DLD1 (cell line): Measurements from ENCODE around the gene UGT1A5.

Experiments
- in situ Hi-C: cut with HindIII; loops from 2 replicates; pipeline ENCODE4 v1.10.0; 2017; ENCODE audit warnings: low sequenced_read_pairs

UGT1A5 gene

DNA sequence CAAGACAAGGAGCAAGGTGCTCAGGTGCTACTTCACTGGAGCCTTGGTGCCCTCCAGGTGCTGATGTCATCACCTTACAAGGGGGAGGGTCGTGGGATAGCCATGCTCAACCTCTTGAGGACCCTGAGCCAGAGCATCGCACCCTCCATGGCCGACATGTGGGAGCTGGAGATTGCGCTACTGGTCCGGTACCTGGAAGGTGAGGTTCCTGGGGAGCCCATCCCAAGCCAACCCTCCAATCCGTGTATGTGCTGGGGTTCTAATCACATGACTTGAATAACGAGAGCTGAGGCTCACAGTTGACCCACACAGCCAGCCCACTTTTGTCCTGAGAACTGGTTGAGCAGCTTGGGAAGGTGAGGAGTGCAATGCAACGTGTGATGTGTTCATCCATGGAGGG is 91.3 kb downstream of the UGT1A5 start:
- in situ Hi-C loops: no loop called here

GRCh38 chr2:233807215-233807865 is 94.6 kb downstream of the UGT1A5 start:
- in situ Hi-C loops: no loop called here

- in situ Hi-C loops: no loop called here
These were observed 95.5 kb downstream of the UGT1A5 start for GRCh38 chr2:233807966-233808935.

GRCh38 chr2:233810385-233810784 is 97.7 kb downstream of the UGT1A5 start:
- in situ Hi-C loops: no loop called here

- in situ Hi-C loops: no loop called here
These were observed 98.4 kb downstream of the UGT1A5 start for GRCh38 chr2:233811087-233811486.

- in situ Hi-C loops: no loop called here
These were observed 99.0 kb downstream of the UGT1A5 start for GRCh38 chr2:233811732-233812131.

GRCh38 chr2:233813236-233814055 is 100.7 kb downstream of the UGT1A5 start:
- in situ Hi-C loops: no loop called here

- in situ Hi-C loops: no loop called here
These were observed 101.5 kb downstream of the UGT1A5 start for GRCh38 chr2:233814056-233814835.

DNA sequence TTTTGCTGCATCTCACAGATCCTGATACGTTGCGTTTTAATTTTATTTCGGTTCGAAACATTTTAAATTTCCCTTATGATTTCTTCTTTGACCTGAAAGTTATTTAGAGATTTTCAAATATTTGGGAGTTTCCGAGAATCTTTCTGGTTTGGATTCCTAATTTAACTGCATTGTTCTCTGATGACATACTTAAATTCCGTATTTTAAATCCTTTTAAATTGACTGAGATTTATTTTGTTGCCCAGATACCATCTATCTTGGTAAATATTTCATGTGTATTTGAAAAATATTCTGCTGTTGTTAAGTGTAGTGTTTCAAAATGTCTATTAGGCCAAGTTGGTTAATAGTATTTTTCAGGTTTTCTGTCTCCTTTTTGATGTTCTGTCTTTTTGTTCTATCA is 103.2 kb downstream of the UGT1A5 start:
- in situ Hi-C loops: no loop called here

GRCh38 chr2:233816334-233816733 is 103.6 kb downstream of the UGT1A5 start:
- in situ Hi-C loops: no loop called here

DNA sequence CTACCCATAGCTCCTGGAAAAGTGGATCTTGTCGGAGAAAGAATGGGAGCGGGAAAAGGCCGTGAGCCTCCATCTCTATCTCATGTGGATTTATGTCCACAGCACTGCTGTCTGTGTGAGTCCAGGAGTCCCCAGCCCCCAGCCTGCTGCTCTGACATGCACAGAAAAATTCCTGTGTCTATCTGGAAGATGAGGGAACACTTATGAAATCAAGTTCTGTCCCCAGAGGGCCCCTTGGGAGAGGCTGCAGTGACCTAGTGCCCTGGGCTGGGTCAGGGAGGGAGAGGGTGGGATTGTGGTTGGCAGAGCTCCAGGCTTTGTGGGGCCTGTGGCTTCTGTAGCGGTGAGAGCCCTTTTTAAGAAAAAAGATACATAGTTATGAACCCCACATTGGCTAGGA is 104.1 kb downstream of the UGT1A5 start:
- in situ Hi-C loops: no loop called here

GRCh38 chr2:233817361-233817911 is 104.7 kb downstream of the UGT1A5 start:
- in situ Hi-C loops: no loop called here

GRCh38 chr2:233817995-233818638 is 105.4 kb downstream of the UGT1A5 start:
- in situ Hi-C loops: no loop called here

DNA sequence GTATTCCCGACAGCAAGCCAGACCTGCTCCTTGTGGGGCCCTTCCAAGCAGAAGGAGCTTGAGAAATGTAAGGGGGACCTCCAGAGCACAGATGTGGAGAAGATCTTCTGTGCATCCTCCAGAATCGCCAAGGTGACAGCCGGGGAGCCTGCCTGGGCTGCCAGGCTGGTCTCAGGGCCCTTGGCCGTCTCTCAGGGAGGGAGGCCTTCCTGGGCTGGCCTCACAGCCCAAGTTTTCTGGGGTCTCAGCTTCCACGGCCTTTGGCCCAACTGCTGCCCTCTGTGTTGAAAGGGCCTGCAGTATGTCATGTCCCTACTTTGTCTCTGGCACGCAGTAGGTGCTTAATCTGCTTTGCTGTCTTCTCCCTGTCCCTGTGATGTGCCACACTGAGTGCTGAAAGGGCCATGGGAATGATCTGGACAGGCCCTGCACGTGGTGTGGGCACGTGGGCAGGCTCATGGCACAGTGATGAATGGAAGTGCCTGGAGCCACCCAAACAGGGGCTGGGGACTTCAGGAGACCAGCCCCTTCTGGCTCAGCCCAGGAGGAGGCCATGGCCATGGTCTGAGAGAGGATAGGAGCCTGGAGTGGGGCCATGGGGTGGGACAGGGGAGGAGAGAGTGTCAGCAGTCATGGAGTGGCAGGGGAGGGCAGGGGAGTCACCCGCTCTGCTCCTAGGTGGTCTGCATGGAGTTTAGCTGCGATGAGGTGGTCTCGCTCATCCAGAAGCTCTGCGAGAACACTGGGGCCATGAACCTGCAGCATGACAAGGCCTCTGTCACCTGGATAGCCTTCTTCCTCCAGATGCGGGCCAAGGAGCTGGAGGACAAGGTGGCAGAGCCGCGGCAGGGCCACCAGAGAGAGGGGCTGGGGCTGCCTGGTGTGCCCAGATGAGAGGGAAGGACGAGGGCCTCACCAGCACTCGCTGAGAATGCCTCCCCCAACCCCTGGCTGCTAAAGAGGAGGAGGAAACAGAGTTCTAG is 106.2 kb downstream of the UGT1A5 start:
- in situ Hi-C loops: no loop called here

- in situ Hi-C loops: no loop called here
These were observed 107.4 kb downstream of the UGT1A5 start for GRCh38 chr2:233819884-233820773.

DNA sequence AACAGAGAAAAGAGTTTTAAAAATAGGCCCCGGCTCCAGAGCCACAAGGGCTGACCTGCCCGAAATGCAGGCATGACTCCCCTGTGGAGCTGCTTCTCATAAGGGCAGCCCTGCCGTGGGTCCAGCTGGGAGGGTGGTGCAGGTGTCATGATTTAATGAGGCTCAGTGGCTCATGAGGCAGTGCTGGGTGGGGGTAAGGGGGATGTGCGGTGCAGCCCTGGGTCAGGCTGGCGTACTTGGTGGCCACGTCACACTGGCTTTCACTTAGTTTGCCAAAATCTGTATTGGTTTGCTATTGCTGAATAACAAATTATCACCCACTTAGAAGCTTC is 108.0 kb downstream of the UGT1A5 start:
- in situ Hi-C loops: no loop called here

DNA sequence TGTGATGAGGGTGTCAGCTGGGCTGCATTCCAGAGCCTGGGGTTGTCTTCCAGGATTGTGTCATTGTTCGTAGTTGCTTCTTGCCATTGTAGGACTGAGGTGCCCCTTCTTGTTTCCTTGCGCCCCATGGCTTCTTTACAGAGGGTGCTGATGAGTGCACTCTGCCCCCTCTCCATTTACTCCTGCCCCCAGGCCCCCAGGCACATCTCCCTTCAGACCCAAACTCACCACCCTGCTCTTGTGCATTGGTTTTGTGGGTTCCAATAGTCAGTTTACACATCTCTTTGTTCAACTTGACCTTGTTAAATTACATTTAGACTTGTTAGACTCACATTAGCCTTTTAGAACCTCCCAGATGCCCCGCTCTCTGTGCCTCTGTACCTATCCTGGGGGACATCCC is 108.5 kb downstream of the UGT1A5 start:
- in situ Hi-C loops: no loop called here

DNA sequence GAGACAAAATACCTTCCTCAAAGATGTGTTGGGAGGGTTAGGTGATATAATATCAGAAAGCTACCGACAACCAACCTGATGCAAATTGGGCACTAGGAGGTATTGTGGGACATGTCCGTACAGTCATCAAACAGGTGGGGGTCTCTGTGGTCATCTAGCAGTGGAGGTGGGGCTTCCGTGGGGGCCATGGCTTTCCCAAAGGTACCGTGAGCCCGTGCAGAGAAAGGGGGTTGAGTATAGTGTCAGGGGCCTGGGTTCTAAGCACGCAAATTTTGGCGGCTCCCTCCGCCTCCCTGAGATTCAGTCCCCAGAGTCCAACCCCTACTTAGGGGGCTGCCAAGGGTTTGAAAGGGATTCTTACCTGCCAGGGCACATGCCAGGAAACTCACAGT is 109.0 kb downstream of the UGT1A5 start:
- in situ Hi-C loops: no loop called here
